HAP-1 (cell line): ENCODE data around the gene PCSK6.

Experiments used
- DNase-seq, 2 experiments: peaks; one replicate each; pipeline ENCODE4 v3.0.0-alpha.2; 2016 to 2020; ENCODE audit warnings: low spot score in 2 of 2
- H3K27me3 ChIP-seq: fragments of 250-450 bp; sonication (Bioruptor Pico); 2 replicates; pipeline ENCODE4 v1.5.1; 2020; ENCODE audit warnings: low read depth, mild to moderate bottlenecking, moderate library complexity
- H3K36me3 ChIP-seq: fragments of 250-450 bp; sonication (Bioruptor Pico); replicated peaks from 2 replicates; pipeline ENCODE4 v1.5.1; 2020; ENCODE audit warnings: mild to moderate bottlenecking
- H3K4me1 ChIP-seq: fragments of 250-450 bp; sonication (Bioruptor Pico); 2 replicates; pipeline ENCODE4 v1.5.1; 2020; ENCODE audit warnings: mild to moderate bottlenecking
- H3K4me3 ChIP-seq: fragments of 250-450 bp; sonication (Bioruptor Pico); 2 replicates; pipeline ENCODE4 v1.5.1; 2020; ENCODE audit warnings: mild to moderate bottlenecking, moderate library complexity
- H3K9me3 ChIP-seq: fragments of 250-450 bp; sonication (Bioruptor Pico); 2 replicates; pipeline ENCODE4 v1.5.1; 2020; ENCODE audit warnings: mild to moderate bottlenecking, moderate library complexity
- in situ Hi-C: fragments of 300-500 bp; cut with MboI; formaldehyde crosslinking; loops from 3 replicates; pipeline ENCODE4 v1.14.3; 2020; ENCODE audit warnings: low sequenced_read_pairs, inconsistent platforms, mixed read lengths

Gene PCSK6

DNA sequence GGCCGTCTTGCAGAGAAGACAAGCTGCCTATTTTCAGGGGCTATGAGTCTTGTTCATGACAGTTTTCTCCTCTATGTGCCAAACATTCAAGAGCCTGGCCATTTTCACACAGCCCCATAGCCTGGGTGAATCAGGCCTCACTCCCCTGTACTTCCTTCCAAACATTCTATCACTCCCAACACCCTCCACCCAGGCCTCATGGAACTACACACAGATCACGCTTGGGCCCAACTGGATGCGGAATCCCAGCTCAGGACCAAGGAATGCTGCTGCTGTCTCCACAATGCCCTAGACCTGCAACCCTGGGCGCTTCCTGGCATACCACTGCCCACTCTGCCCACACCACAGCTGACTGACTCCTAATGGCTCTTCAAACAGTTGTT, 39.4 kb upstream of the PCSK6 start:
- Histone ChIP-seq H3K4me1 (no peaks in the 10 kb centered on the region), H3K27me3 (no peaks in the 10 kb centered on the region), H3K9me3 (no peaks in the 10 kb centered on the region), H3K4me3 (no peak overlapping the region), H3K36me3 (no peaks in the 10 kb centered on the region)
- no peak for DNase-seq
- in situ Hi-C loops = no loop called here

DNA sequence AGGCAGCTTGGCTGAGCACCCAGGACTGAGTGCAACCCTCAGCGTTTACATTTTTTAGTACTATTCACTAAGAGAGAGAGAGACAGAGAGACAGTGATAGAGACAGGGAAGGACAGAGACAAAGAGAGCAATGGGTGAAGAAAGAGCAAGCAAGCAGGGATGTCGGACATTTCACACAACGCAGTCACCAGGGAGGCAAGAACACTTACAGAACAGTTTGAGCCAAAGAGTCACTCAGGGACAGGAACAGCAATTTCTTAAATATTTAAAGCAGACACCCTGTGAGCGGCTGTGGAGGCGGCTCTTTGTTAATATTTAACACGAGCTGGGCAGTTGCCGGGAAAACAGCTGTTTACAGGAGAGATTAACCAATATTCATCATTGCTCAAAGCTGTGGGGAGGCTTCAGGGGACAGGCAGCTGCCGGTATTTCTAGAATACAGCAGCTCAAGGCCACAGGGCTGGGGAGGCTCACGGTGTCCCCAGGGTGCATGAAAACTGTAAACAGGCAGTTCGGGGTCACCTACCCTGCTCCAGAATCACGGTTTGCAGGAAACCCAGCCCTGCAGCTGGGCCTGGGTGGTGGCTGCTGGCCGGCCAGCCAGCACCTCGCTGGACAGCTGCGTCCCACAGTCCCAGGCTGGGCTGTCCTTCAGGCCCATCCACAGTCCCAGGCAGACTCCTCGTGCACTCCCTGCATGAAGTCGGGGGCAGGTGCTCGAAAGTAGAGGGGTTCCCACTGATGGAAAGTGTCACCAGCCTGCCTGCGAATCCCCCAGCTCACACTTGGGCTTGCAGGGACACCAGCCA, 38.8 kb upstream of the PCSK6 start:
- Histone ChIP-seq H3K4me3 (no peak overlapping the region), H3K36me3 (no peaks in the 10 kb centered on the region), H3K27me3 (no peaks in the 10 kb centered on the region), H3K9me3 (no peaks in the 10 kb centered on the region), H3K4me1 (no peaks in the 10 kb centered on the region)
- DNase-seq = no peak
- in situ Hi-C loops = no loop called here

DNA sequence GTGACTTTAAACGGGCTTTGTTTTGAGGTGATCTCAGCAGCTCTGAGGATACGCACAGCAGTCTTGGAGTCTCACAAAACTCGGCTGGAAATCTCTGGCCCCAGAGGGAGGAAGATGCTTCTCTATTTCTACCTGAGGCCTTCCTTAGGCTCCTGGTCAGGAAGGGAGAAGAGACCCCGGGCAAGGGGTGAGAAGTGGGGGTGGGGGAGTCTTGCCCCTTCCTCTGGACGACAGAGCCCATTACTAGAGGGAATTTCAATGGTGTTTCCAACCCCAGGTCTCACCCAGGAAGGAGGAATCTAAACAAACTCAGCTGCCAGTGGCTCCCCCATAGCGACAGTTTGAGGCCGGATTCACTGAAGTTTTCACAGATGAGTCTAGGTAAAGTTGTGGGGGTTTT, 37.4 kb upstream of the PCSK6 start:
- DNase-seq = no peak
- in situ Hi-C loops = no loop called here
- H3K36me3 ChIP-seq = no peaks in the 10 kb centered on the region
- no peaks in the 10 kb centered on the region for H3K9me3 ChIP-seq
- H3K27me3 ChIP-seq = no peaks in the 10 kb centered on the region
- H3K4me3 ChIP-seq = no peak overlapping the region
- no peaks in the 10 kb centered on the region for H3K4me1 ChIP-seq

DNA sequence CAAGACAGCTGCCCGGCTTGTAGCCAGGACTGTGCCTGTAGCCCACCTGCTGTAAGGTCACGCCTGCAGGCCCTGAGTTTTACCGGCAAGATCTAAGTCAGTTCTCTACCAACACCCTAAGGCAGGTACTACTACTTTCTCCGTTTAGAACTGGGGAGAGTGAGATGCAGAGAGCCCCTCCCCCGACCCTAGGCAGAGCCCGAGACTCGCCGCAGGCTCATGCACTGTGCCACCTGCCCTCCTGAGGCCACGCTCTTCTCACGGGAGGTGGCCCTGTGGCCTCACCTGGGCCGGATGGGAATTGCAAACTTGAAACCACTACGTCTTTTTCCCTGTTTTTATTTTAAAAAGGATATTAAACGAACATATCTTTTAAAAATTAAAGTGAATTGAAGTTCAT, 36.9 kb upstream of the PCSK6 start:
- Histone ChIP-seq H3K4me3 (no peak overlapping the region), H3K36me3 (no peaks in the 10 kb centered on the region), H3K4me1 (no peaks in the 10 kb centered on the region), H3K27me3 (0 out of 2 replicates have a peak, but pooled peaks cover under 1% of the 10 kb centered on the region), H3K9me3 (no peaks in the 10 kb centered on the region)
- no peak for DNase-seq
- in situ Hi-C loops = no loop called here

DNA sequence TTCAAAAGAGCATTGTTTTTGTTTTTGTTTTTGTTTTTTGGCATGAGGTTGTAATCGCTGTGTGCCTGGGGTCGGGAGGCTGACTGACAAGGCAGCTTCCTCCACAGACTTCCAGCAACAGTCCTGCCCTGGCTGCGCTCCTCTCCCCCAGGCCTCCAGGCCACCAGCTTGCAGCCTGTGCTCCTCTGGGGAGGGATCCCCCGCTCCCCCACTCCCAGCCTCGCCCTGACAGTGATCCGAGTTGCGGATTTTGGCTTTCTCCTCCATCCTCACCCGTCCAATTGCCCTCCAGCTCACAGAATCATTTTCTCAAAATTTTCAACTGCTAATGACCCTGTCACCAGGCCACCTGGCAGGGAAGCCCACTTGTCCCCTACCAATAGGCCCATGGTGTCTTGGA, 36.5 kb upstream of the PCSK6 start:
- no peak overlapping the region for H3K4me3 ChIP-seq
- no peaks in the 10 kb centered on the region for H3K36me3 ChIP-seq
- no peaks in the 10 kb centered on the region for H3K4me1 ChIP-seq
- no peaks in the 10 kb centered on the region for H3K9me3 ChIP-seq
- in situ Hi-C loops = no loop called here
- H3K27me3 ChIP-seq = 0 out of 2 replicates have a peak, but pooled peaks cover 4% of the 10 kb centered on the region
- DNase-seq = no peak

DNA sequence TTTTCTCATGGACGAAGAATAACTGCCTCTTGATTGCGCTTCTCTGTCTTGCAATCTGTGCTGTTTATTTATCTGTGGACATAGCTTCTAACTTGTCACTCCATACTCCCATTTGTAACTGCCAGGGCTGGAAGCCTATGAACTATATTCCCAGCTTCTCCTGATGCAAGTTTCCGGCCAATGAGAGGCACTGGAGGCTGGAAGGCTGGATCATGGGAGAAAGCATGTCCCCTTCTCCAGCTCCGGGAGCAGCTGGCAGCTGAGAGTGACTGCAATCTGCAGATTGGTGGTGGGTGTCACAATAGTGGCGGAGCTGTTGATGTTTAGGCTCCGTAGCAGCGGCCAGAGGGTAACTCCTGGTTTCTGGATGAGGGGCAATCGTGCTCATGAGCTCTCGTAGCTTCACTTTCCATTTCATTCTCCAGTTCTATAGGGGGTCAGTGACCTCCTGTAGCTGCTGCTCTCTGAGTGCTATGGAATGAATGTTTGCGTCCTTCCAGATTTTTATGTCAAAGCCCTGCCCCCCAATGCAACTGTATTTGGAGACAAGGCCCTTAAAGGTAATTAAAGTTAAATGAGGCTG, 35.7 kb upstream of the PCSK6 start:
- in situ Hi-C loops = no loop called here
- Histone ChIP-seq H3K36me3 (no peaks in the 10 kb centered on the region), H3K4me3 (no peak overlapping the region), H3K27me3 (0 out of 2 replicates have a peak, but pooled peaks cover 4% of the 10 kb centered on the region), H3K9me3 (no peaks in the 10 kb centered on the region), H3K4me1 (no peaks in the 10 kb centered on the region)
- DNase-seq = no peak

DNA sequence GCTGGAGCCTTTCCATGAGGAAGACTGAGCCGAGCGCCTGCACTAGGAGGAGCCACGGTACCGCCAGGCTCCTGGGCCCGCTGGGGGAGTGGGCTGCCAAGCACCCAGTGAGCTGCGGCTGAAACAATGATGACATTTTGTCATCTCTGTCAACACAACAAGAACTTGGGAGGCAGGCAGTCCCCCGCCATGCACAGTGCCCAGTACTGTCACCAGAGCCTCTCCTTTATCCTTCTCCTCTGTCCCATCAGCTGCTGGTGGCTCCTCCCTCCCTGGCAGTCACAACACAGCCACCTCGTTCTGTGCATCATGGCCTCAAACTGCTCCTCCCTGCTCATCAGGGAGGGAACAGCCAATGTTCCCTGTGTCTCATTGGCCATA, 34.0 kb upstream of the PCSK6 start:
- H3K4me3 ChIP-seq = no peak overlapping the region
- peaks cover under 1% of the 10 kb centered on the region; the same call in 1 of the 2 replicates for H3K9me3 ChIP-seq
- in situ Hi-C loops = no loop called here
- H3K36me3 ChIP-seq = no peaks in the 10 kb centered on the region
- no peaks in the 10 kb centered on the region for H3K4me1 ChIP-seq
- no peak for DNase-seq
- peaks cover 8% of the 10 kb centered on the region; the same call in 1 of the 2 replicates for H3K27me3 ChIP-seq

DNA sequence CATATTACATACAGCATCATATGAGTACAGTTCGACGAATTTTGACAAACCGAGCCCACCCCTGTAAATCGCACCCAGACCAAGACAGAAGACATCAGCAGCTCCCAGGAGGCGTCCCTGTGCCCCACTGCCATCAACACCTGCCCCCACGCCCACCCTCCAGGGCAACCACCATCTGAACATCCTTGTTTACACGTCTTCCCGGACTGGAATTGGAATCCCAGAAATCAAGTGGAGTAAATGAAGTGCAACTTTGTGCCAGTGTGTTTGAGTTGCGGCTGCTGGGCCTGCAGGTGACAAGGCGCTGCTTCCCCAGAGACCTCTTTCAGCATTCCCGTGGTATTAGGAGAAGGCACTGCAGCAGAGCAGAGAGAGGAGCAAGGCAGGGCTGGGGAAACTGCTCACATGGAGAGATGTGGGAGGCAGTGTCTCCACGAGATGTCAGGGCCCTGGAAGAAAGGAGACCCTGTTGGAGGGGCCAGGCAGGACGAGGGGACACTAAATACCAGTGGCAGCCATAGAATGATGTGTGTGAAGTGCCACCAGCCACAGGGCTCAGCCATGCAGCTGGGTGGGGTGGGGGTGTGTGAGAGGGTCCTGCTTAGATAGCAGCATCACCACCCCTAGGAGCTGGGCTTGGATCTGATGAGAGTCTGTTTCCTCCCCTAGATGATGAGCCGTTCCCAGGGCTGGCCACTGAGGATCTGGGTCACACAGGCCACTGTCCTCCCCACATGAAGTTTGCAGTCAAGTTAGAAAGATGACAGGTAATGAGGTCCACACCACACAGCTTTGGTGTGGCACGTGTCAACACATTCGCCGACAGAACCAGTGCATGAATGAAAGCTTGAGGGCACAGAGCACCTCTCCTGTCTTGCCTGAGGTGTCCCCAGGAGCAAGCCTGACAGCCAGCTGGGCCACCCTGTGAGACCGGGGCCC, 33.4 kb upstream of the PCSK6 start:
- Histone ChIP-seq H3K36me3 (no peaks in the 10 kb centered on the region), H3K4me1 (no peaks in the 10 kb centered on the region), H3K27me3 (peaks cover 8% of the 10 kb centered on the region; the same call in 1 of the 2 replicates), H3K4me3 (no peak overlapping the region), H3K9me3 (peaks cover 3% of the 10 kb centered on the region; the same call in 1 of the 2 replicates)
- no peak for DNase-seq
- in situ Hi-C loops = no loop called here

DNA sequence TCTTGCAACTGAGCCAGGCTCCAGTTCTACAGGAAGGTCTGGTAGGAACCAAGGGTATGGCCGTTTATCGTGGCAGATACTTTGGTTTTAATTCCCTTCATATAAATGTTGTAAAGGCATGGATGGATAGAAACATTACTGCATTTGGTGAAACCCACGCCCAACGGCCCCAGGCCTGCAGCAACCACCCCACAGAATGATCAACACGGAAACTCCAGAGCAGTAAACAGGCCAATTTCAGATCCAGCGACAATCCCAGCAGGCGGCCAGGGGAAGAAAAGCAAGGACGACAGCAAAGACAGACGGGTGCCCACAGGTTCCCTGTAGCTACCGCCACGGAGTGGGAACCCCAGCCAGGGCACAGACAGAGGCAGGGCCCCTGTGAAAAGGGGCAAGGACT, 32.6 kb upstream of the PCSK6 start:
- no peaks in the 10 kb centered on the region for H3K4me1 ChIP-seq
- in situ Hi-C loops = no loop called here

DNA sequence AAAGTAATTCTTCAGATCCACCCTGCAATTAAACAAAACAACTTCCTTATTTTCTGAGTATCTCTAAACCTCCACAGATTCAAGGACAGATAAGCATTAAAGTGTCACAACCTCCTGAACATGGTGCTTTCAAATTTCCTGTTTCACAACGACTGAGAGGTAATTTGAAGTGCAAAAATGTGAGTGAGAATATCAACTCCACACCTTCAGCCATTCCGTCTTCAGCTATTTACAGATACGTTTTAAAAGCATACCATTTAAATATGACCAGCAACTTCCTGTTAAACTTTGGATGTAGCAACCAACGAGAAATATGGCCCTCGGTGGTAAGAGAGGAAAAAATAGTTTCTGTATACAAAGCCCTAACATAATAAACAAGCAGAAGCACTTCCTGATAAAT, 32.1 kb upstream of the PCSK6 start:
- H3K36me3 ChIP-seq = no peaks in the 10 kb centered on the region
- DNase-seq = no peak
- H3K27me3 ChIP-seq = peaks cover 8% of the 10 kb centered on the region; the same call in 1 of the 2 replicates
- no peaks in the 10 kb centered on the region for H3K4me1 ChIP-seq
- in situ Hi-C loops = no loop called here
- H3K4me3 ChIP-seq = no peak overlapping the region
- H3K9me3 ChIP-seq = peaks cover 5% of the 10 kb centered on the region

More for the DNA sequence above, 32.6 kb upstream of the PCSK6 start:
- H3K4me3 ChIP-seq = no peak overlapping the region
- no peak for DNase-seq
- no peaks in the 10 kb centered on the region for H3K36me3 ChIP-seq
- H3K27me3 ChIP-seq = peaks cover 8% of the 10 kb centered on the region; the same call in 1 of the 2 replicates
- H3K9me3 ChIP-seq = peaks cover 5% of the 10 kb centered on the region

DNA sequence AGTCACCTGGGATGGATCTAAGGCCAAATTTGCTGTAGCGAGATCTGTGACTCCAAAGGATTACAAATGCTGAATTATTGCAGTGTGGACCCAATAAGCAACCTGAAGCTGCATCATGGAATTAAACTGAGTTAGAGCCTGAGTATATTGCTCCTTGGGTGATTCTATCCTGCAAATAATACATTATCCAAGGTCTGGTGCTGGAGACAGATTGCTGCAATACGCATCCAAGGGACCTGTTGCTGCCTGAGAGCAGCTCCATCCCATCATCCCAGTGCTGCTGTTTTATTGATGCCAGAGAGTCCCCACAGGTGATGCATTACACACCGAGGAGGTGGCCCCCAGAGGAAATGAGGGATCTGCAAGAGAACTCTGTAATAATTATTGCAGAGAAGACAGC, 31.6 kb upstream of the PCSK6 start:
- DNase-seq = no peak
- H3K4me3 ChIP-seq = no peak overlapping the region
- no peaks in the 10 kb centered on the region for H3K36me3 ChIP-seq
- H3K27me3 ChIP-seq = peaks cover 8% of the 10 kb centered on the region; the same call in 1 of the 2 replicates
- peaks cover 5% of the 10 kb centered on the region for H3K9me3 ChIP-seq
- no peaks in the 10 kb centered on the region for H3K4me1 ChIP-seq
- in situ Hi-C loops = no loop called here

DNA sequence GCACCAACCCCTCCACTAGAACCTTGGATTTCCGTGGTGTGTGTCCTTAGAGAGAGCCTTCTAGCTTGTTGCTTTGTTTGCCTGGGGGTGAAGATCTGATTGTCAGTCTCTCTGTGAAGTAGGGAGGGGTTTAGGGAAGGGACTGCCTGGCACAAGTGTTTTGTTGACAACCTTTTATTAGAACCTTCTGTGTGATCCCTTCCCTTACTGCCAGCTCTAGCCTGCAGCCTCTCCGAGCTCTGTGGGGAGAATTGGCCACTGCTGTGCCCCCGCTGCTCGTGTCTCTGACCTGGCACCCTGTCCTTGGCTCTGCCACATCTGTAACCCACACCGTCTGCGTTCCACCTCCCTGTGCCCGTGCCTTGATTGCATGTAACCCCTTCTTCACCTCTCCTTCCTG, 30.9 kb upstream of the PCSK6 start:
- Histone ChIP-seq H3K27me3 (peaks cover 8% of the 10 kb centered on the region; the same call in 1 of the 2 replicates), H3K36me3 (no peaks in the 10 kb centered on the region), H3K4me3 (no peak overlapping the region), H3K9me3 (peaks cover 5% of the 10 kb centered on the region), H3K4me1 (no peaks in the 10 kb centered on the region)
- peak in 1 of 2 experiments; percentile 1 for DNase-seq
- in situ Hi-C loops = no loop called here

DNA sequence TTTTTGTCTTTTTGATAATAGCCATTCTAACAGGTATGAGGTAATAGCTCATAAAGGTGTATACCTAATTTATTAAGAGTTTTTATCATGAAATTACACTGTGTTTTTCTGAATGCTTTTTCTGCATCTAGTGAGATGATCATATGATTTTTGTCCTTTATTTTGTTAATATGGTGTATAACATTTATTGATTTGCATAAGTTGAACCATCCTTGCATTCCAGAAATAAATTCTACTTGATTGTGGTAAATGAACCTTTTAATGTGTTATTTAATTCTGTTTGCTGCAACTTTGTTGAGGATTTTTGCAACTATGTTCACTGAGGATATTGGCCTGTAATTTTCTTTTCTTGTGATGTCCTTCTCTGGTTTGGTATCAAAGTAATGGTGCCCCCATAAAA, 28.0 kb upstream of the PCSK6 start:
- Histone ChIP-seq H3K4me3 (no peak overlapping the region), H3K36me3 (no peaks in the 10 kb centered on the region), H3K4me1 (no peaks in the 10 kb centered on the region), H3K9me3 (peaks cover 5% of the 10 kb centered on the region), H3K27me3 (peaks cover 8% of the 10 kb centered on the region; the same call in 1 of the 2 replicates)
- in situ Hi-C loops = no loop called here
- no peak for DNase-seq
